Activated CD4-positive, alpha-beta T cell treated with anti-CD3 and anti-CD28 coated beads, Interleukin-2, Interleukin-4, amounts not matched to agents 100 ng/mL and 50 ng/mL, durations not matched to agents 16 hours and 8 hours (primary cell): ENCODE results near the gene IFITM2.
"Not testable (repeated sequence)": the region's sequence is repeated elsewhere in the genome, so short reads cannot be mapped to it uniquely, and the experiment has no call there.

Source experiments
- DNase-seq: peaks from one replicate; pipeline ENCODE4 v3.0.0-alpha.2; 2020; ENCODE audit warnings: low spot score

The IFITM2 gene

GRCh38 chr11:325796-326591 lies 18.4 kb downstream of the IFITM2 start:
- DNase-seq: no peak

GRCh38 chr11:326592-326841 lies 18.9 kb downstream of the IFITM2 start:
- no peak for DNase-seq

GRCh38 chr11:326842-327580 lies 19.4 kb downstream of the IFITM2 start:
- DNase-seq: peak; percentile 68

GRCh38 chr11:327581-327923 lies 19.9 kb downstream of the IFITM2 start:
- DNase-seq: no peak

- DNase-seq: no peak
Measured at GRCh38 chr11:328012-328411, 20.4 kb downstream of the IFITM2 start.

GRCh38 chr11:328516-329100 lies 21.0 kb downstream of the IFITM2 start:
- not testable (repeated sequence) for DNase-seq

GRCh38 chr11:329886-330253 lies 22.3 kb downstream of the IFITM2 start:
- DNase-seq: no peak

- no peak for DNase-seq
Measured at GRCh38 chr11:330307-330693, 22.7 kb downstream of the IFITM2 start.

- DNase-seq: no peak
Measured at GRCh38 chr11:330694-331357, 23.2 kb downstream of the IFITM2 start.

GRCh38 chr11:331358-332060 lies 23.9 kb downstream of the IFITM2 start:
- DNase-seq: no peak

- DNase-seq: no peak
Measured at GRCh38 chr11:332651-333480, 25.2 kb downstream of the IFITM2 start.

- DNase-seq: not testable (repeated sequence)
Measured at GRCh38 chr11:333616-334263, 26.1 kb downstream of the IFITM2 start.

- DNase-seq: no peak
Measured at GRCh38 chr11:334264-334994, 26.8 kb downstream of the IFITM2 start.

GRCh38 chr11:335779-336658 lies 28.4 kb downstream of the IFITM2 start:
- DNase-seq: no peak

- DNase-seq: no peak
Measured at GRCh38 chr11:336659-337198, 29.1 kb downstream of the IFITM2 start.

- DNase-seq: no peak
Measured at GRCh38 chr11:337711-338110, 30.1 kb downstream of the IFITM2 start.

- no peak for DNase-seq
Measured at GRCh38 chr11:339963-340362, 32.3 kb downstream of the IFITM2 start.

- DNase-seq: no peak
Measured at GRCh38 chr11:340539-341512, 33.2 kb downstream of the IFITM2 start.
